ENCODE results near the gene PIM2. TPM values are rescaled to one million over a fixed set of nuclear protein-coding genes. Genes with fewer than 3 reads are reported as not detected.

PIM2 gene
- total and polyA plus RNA-seq, 5 donors: 3.6 to 6.6 (median 5.0) TPM

Other genes starting within 250 kb of the PIM2 start
- gene WAS, start 235.2 kb downstream of the PIM2 start, total RNA-seq: 1 to 10 TPM; 3.0 to 6.2 (median 4.0) TPM
- 1.5 TPM for gene WAS, start 235.2 kb downstream of the PIM2 start, polyA plus RNA-seq
- 1 to 10 TPM; 3.1 to 7.2 (median 3.9) TPM for gene SUV39H1, start 222.3 kb downstream of the PIM2 start, total RNA-seq
- 3.3 TPM for gene SUV39H1, start 222.3 kb downstream of the PIM2 start, polyA plus RNA-seq
- gene GLOD5, start 157.3 kb downstream of the PIM2 start, total RNA-seq: not detected
- gene GLOD5, start 157.3 kb downstream of the PIM2 start, polyA plus RNA-seq: not detected
- not detected for gene GATA1, start 132.4 kb downstream of the PIM2 start, total RNA-seq
- gene GATA1, start 132.4 kb downstream of the PIM2 start, polyA plus RNA-seq: not detected
- 10 to 100 TPM; 42.6 to 56.7 (median 50.5) TPM for gene HDAC6, start 117.0 kb downstream of the PIM2 start, total RNA-seq
- 41.5 TPM for gene HDAC6, start 117.0 kb downstream of the PIM2 start, polyA plus RNA-seq
- gene ERAS, start 92.5 kb downstream of the PIM2 start, total RNA-seq: not detected
- not detected for gene ERAS, start 92.5 kb downstream of the PIM2 start, polyA plus RNA-seq
- gene PCSK1N, start 83.4 kb downstream of the PIM2 start, total RNA-seq: 1 to 10 TPM; 1.6 to 8.3 (median 4.9) TPM
- 9.6 TPM for gene PCSK1N, start 83.4 kb downstream of the PIM2 start, polyA plus RNA-seq
- 10 to 100 TPM; 45.3 to 68.2 (median 59.7) TPM for gene TIMM17B, start 21.3 kb downstream of the PIM2 start, total RNA-seq
- 74.4 TPM for gene TIMM17B, start 21.3 kb downstream of the PIM2 start, polyA plus RNA-seq
- gene PQBP1, start 21.1 kb downstream of the PIM2 start, total RNA-seq: 10 to 100 TPM; 59.8 to 72.6 (median 69.8) TPM
- 78.6 TPM for gene PQBP1, start 21.1 kb downstream of the PIM2 start, polyA plus RNA-seq
- 10 to 100 TPM in 3 of 4 donors, 1 to 10 TPM in 1; 9.9 to 16.7 (median 13.2) TPM for gene SLC35A2, start 7.4 kb downstream of the PIM2 start, total RNA-seq
- 10.4 TPM for gene SLC35A2, start 7.4 kb downstream of the PIM2 start, polyA plus RNA-seq
- 10 to 100 TPM; 22.7 to 27.3 (median 24.9) TPM for gene OTUD5, start 38.6 kb upstream of the PIM2 start, total RNA-seq
- 19.9 TPM for gene OTUD5, start 38.6 kb upstream of the PIM2 start, polyA plus RNA-seq
- 1 to 10 TPM; 1.3 to 1.6 (median 1.5) TPM for gene KCND1, start 52.8 kb upstream of the PIM2 start, total RNA-seq
- 0.97 TPM for gene KCND1, start 52.8 kb upstream of the PIM2 start, polyA plus RNA-seq
- 10 to 100 TPM; 24.0 to 34.1 (median 27.8) TPM for gene GRIPAP1, start 83.2 kb upstream of the PIM2 start, total RNA-seq
- 20.6 TPM for gene GRIPAP1, start 83.2 kb upstream of the PIM2 start, polyA plus RNA-seq
- gene TFE3, start 124.3 kb upstream of the PIM2 start, total RNA-seq: 10 to 100 TPM; 26.4 to 37.8 (median 28.3) TPM
- gene TFE3, start 124.3 kb upstream of the PIM2 start, polyA plus RNA-seq: 21.4 TPM
- 1 to 10 TPM; 1.6 to 2.7 (median 1.9) TPM for gene CCDC120, start 140.0 kb upstream of the PIM2 start, total RNA-seq
- gene CCDC120, start 140.0 kb upstream of the PIM2 start, polyA plus RNA-seq: 1.2 TPM
- 10 to 100 TPM; 14.2 to 20.2 (median 17.6) TPM for gene PRAF2, start 155.0 kb upstream of the PIM2 start, total RNA-seq
- 23.4 TPM for gene PRAF2, start 155.0 kb upstream of the PIM2 start, polyA plus RNA-seq
- gene WDR45, start 160.9 kb upstream of the PIM2 start, total RNA-seq: 10 to 100 TPM; 70.0 to 81.1 (median 79.8) TPM
- gene WDR45, start 160.9 kb upstream of the PIM2 start, polyA plus RNA-seq: 82.5 TPM
- gene GPKOW, start 204.7 kb upstream of the PIM2 start, total RNA-seq: 10 to 100 TPM; 17.4 to 20.1 (median 18.1) TPM
- gene GPKOW, start 204.7 kb upstream of the PIM2 start, polyA plus RNA-seq: 14.2 TPM
- 10 to 100 TPM in 3 of 4 donors, 1 to 10 TPM in 1; 9.0 to 16.6 (median 15.4) TPM for gene MAGIX, start 243.7 kb upstream of the PIM2 start, total RNA-seq
- 16.5 TPM for gene MAGIX, start 243.7 kb upstream of the PIM2 start, polyA plus RNA-seq